Measurements from ENCODE around the gene PNKD.

DNA sequence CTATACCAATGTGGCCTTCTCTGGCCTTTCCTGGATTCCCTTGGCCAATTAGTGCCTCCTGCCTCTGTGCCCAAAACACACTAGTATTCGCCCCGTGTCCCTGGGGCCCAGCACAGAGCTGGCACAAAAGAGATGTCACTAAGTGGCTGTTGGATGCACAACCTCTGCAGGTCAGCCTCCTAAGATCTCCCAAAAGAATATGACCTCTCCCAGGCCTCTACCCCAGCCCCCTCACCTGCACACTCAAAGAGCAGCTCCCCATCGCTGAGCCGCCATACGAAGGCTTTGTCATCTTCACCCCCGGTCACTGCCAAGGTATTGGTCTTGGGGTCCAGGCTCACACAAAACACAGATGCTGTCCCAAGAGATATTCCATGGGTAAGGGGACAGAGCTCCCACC, 3.1 kb upstream of the PNKD start:
- TF ChIP-seq, protein P1, sequence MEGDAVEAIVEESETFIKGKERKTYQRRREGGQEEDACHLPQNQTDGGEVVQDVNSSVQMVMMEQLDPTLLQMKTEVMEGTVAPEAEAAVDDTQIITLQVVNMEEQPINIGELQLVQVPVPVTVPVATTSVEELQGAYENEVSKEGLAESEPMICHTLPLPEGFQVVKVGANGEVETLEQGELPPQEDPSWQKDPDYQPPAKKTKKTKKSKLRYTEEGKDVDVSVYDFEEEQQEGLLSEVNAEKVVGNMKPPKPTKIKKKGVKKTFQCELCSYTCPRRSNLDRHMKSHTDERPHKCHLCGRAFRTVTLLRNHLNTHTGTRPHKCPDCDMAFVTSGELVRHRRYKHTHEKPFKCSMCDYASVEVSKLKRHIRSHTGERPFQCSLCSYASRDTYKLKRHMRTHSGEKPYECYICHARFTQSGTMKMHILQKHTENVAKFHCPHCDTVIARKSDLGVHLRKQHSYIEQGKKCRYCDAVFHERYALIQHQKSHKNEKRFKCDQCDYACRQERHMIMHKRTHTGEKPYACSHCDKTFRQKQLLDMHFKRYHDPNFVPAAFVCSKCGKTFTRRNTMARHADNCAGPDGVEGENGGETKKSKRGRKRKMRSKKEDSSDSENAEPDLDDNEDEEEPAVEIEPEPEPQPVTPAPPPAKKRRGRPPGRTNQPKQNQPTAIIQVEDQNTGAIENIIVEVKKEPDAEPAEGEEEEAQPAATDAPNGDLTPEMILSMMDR (IDR thresholded peaks at IDR 0.05), result no peak
- no peak for TF ChIP-seq POLR2A (IDR thresholded peaks at IDR 0.05)
